ENCODE results near the gene DIPK1A. TPM values are rescaled to one million over a fixed set of nuclear protein-coding genes. Genes with fewer than 3 reads are reported as not detected.

The DIPK1A gene
- total RNA-seq, 1 donor from 2014 or later, result 8.4 TPM

- Histone ChIP-seq H3K27ac (ENCODE audit: low read depth, low read length) (no peak overlapping the region), H4K20me1 (ENCODE audit: insufficient read depth, low read length) (no peaks in the 10 kb centered on the region), H3K79me2 (ENCODE audit: insufficient read depth, low read length) (no peaks in the 10 kb centered on the region), H3K27me3 (ENCODE audit: insufficient read depth, low read length) (no peaks in the 10 kb centered on the region), H3K4me3 (ENCODE audit: insufficient read depth, low read depth, low read length) (no peak overlapping the region), H3K4me1 (ENCODE audit: insufficient read depth, low read length) (no peaks in the 10 kb centered on the region), H3K9ac (ENCODE audit: low read length) (no peak overlapping the region), H3K9me3 (ENCODE audit: insufficient read depth, low read depth, low read length) (no peaks in the 10 kb centered on the region), H3K4me2 (ENCODE audit: low read length) (no peak overlapping the region), H3K36me3 (ENCODE audit: insufficient read depth, low read length) (no peaks in the 10 kb centered on the region), H2AFZ (ENCODE audit: low read depth, low read length) (no peak overlapping the region)
- H3K27ac Mint-ChIP-seq (ENCODE audit: unreplicated experiment), result no peak overlapping the region
- FAIRE-seq (no peak), DNase-seq (ENCODE audit: low read depth) (no peak)
- H3K36me3 Mint-ChIP-seq (ENCODE audit: low read depth, unreplicated experiment), result peaks cover 3% of the 10 kb centered on the region
- TF ChIP-seq CTCF (IDR thresholded peaks at IDR 0.05; ENCODE audit: insufficient read depth, low read depth, low read length) (no peak), EZH2 (IDR thresholded peaks at IDR 0.05; ENCODE audit: insufficient read depth, low read length) (no peak)
- H3K9me3 Mint-ChIP-seq (ENCODE audit: unreplicated experiment), result no peaks in the 10 kb centered on the region
- peaks cover 1% of the 10 kb centered on the region for H3K4me1 Mint-ChIP-seq (ENCODE audit: low read depth, unreplicated experiment)
- no peaks in the 10 kb centered on the region for H3K27me3 Mint-ChIP-seq (ENCODE audit: low read depth, unreplicated experiment)
- H3K4me3 Mint-ChIP-seq (ENCODE audit: unreplicated experiment), result no peak overlapping the region
Observed at GRCh38 chr1:92876351-92876750, 84.9 kb downstream of the DIPK1A start.

- H3K27ac Mint-ChIP-seq (ENCODE audit: unreplicated experiment), result no peak overlapping the region
- H3K4me1 Mint-ChIP-seq (ENCODE audit: low read depth, unreplicated experiment), result peaks cover 1% of the 10 kb centered on the region
- H3K36me3 Mint-ChIP-seq (ENCODE audit: low read depth, unreplicated experiment), result peaks cover 3% of the 10 kb centered on the region
- no peaks in the 10 kb centered on the region for H3K4me1 ChIP-seq (ENCODE audit: insufficient read depth, low read length)
- no peaks in the 10 kb centered on the region for H3K9me3 ChIP-seq (ENCODE audit: insufficient read depth, low read depth, low read length)
- peak; percentile 26 for FAIRE-seq
- no peak overlapping the region for H3K9ac ChIP-seq (ENCODE audit: low read length)
- H4K20me1 ChIP-seq (ENCODE audit: insufficient read depth, low read length), result no peaks in the 10 kb centered on the region
- DNase-seq (ENCODE audit: low read depth), result no peak
- no peak overlapping the region for H3K4me2 ChIP-seq (ENCODE audit: low read length)
- H3K36me3 ChIP-seq (ENCODE audit: insufficient read depth, low read length), result no peaks in the 10 kb centered on the region
- H3K4me3 ChIP-seq (ENCODE audit: insufficient read depth, low read depth, low read length), result no peak overlapping the region
- H3K27ac ChIP-seq (ENCODE audit: low read depth, low read length), result no peak overlapping the region
- H3K27me3 ChIP-seq (ENCODE audit: insufficient read depth, low read length), result no peaks in the 10 kb centered on the region
- H3K9me3 Mint-ChIP-seq (ENCODE audit: unreplicated experiment), result no peaks in the 10 kb centered on the region
- H3K79me2 ChIP-seq (ENCODE audit: insufficient read depth, low read length), result no peaks in the 10 kb centered on the region
- H3K4me3 Mint-ChIP-seq (ENCODE audit: unreplicated experiment), result no peak overlapping the region
- H3K27me3 Mint-ChIP-seq (ENCODE audit: low read depth, unreplicated experiment), result no peaks in the 10 kb centered on the region
- TF ChIP-seq CTCF (IDR thresholded peaks at IDR 0.05; ENCODE audit: insufficient read depth, low read depth, low read length) (no peak), EZH2 (IDR thresholded peaks at IDR 0.05; ENCODE audit: insufficient read depth, low read length) (no peak)
- no peak overlapping the region for H2AFZ ChIP-seq (ENCODE audit: low read depth, low read length)
Observed at GRCh38 chr1:92874987-92875386, 86.3 kb downstream of the DIPK1A start.

GRCh38 chr1:92872719-92873118 lies 88.5 kb downstream of the DIPK1A start:
- H3K9me3 Mint-ChIP-seq (ENCODE audit: unreplicated experiment), result no peaks in the 10 kb centered on the region
- no peak overlapping the region for H3K27ac ChIP-seq (ENCODE audit: low read depth, low read length)
- no peak overlapping the region for H3K9ac ChIP-seq (ENCODE audit: low read length)
- H2AFZ ChIP-seq (ENCODE audit: low read depth, low read length), result no peak overlapping the region
- no peak overlapping the region for H3K4me2 ChIP-seq (ENCODE audit: low read length)
- no peaks in the 10 kb centered on the region for H3K36me3 ChIP-seq (ENCODE audit: insufficient read depth, low read length)
- no peak for DNase-seq (ENCODE audit: low read depth)
- H3K4me1 Mint-ChIP-seq (ENCODE audit: low read depth, unreplicated experiment), result peaks cover 1% of the 10 kb centered on the region
- TF ChIP-seq EZH2 (IDR thresholded peaks at IDR 0.05; ENCODE audit: insufficient read depth, low read length), result no peak
- TF ChIP-seq CTCF (IDR thresholded peaks at IDR 0.05; ENCODE audit: insufficient read depth, low read depth, low read length), result no peak
- no peak overlapping the region for H3K4me3 ChIP-seq (ENCODE audit: insufficient read depth, low read depth, low read length)
- H3K27me3 ChIP-seq (ENCODE audit: insufficient read depth, low read length), result no peaks in the 10 kb centered on the region
- no peaks in the 10 kb centered on the region for H3K79me2 ChIP-seq (ENCODE audit: insufficient read depth, low read length)
- H3K4me1 ChIP-seq (ENCODE audit: insufficient read depth, low read length), result no peaks in the 10 kb centered on the region
- no peak overlapping the region for H3K4me3 Mint-ChIP-seq (ENCODE audit: unreplicated experiment)
- H3K27me3 Mint-ChIP-seq (ENCODE audit: low read depth, unreplicated experiment), result no peaks in the 10 kb centered on the region
- H3K9me3 ChIP-seq (ENCODE audit: insufficient read depth, low read depth, low read length), result no peaks in the 10 kb centered on the region
- H3K27ac Mint-ChIP-seq (ENCODE audit: unreplicated experiment), result no peak overlapping the region
- H3K36me3 Mint-ChIP-seq (ENCODE audit: low read depth, unreplicated experiment), result peaks cover 3% of the 10 kb centered on the region
- H4K20me1 ChIP-seq (ENCODE audit: insufficient read depth, low read length), result no peaks in the 10 kb centered on the region
- no peak for FAIRE-seq
